SKM-1 (cell line): Measurements from ENCODE around the gene SCG3.
"Not testable (repeated sequence)": the region's sequence is repeated elsewhere in the genome, so short reads cannot be mapped to it uniquely, and the experiment has no call there.

Source experiments
- DNase-seq: peaks from one replicate; lab custom pipeline; 2025; ENCODE audit not compliant: unreplicated experiment; lab: John Stamatoyannopoulos, UW

SCG3 gene

GRCh38 chr15:51681303-51681963 lies at the start of gene SCG3:
Gene SCG3 (plus strand): TSS chr15:51681503. CDS start chr15:51681756, 253 bp downstream.
- no peak for DNase-seq

- no peak for DNase-seq
Observed at GRCh38 chr15:51634591-51635198, 46.6 kb upstream of the SCG3 start.

- peak; percentile 19 for DNase-seq
Observed at GRCh38 chr15:51641490-51642130, 39.7 kb upstream of the SCG3 start.

DNA sequence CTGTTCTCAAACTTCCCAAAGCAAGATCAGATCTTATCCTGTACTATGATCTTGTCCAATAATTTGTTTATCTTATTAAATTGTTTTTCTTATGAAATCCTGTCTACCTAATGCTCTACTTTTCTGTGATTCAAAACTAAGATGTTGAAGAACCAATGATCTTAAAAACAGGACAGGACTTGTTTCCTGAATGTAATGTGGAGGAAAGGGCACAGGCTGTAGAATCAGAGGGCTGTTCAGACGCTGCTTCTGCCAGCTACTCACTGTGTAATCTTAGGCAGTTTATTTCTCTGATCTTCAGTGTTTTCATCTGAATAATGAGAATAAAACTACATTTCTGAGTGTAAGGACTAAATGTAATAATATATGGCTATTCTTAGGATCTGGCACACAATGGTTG lies 38.6 kb upstream of the SCG3 start:
- DNase-seq: no peak

DNA sequence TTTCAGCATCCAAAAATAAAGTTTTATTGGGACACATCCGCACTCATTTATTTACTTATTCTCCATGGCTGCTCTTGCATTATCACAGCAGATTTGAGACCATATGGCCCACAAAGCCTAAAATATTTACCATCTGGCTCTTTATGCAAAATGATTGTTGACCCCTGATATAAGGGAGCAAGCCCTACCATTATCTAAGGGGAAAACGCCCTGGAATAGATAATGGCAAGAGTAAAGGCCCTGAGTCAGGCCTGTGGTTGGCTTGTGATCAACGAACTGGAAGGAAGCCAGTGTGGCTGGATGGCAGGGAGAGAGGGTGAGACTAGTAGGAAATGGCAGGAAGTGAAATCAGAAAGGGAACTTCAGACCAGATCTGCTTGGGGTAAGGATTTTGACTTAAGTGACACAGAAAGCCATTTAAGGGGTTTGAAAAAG lies 34.2 kb upstream of the SCG3 start:
- peak; percentile 86 for DNase-seq

GRCh38 chr15:51648101-51648500 lies 33.2 kb upstream of the SCG3 start:
- not testable (repeated sequence) for DNase-seq

GRCh38 chr15:51648643-51649042 lies 32.7 kb upstream of the SCG3 start:
- not testable (repeated sequence) for DNase-seq

- DNase-seq: peak; percentile 87
Observed at GRCh38 chr15:51649659-51650521, 31.4 kb upstream of the SCG3 start.

DNA sequence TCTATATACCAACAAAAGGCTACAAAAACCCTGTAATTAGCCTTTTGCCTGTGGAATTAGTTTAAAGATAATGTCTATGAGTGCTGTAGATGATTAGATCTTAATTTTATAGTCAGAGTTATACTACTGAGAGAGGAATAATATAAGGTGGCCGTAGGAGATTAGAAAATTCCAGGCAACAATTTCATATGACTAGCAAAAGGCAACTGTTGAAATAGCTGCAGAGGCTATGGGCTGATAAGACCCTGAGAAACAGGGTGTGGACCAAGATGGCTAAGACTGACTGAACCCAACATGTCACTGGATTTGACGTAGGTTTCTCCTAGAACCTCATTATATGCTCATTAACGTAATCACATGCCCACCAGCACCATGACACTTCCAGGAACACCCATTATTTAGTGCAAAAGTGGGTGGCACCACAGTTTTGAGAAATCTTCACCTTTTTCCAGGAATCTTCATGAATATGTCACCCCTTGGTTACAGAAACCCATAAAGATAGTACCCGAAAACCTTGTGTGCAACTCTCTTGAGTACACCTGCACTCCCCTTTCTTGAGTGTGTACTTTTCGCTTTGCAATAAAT lies 29.1 kb upstream of the SCG3 start:
- no peak for DNase-seq

- DNase-seq: not testable (repeated sequence)
Observed at GRCh38 chr15:51655401-51656057, 25.8 kb upstream of the SCG3 start.

GRCh38 chr15:51658664-51659063 lies 22.6 kb upstream of the SCG3 start:
- peak; percentile 87 for DNase-seq

DNA sequence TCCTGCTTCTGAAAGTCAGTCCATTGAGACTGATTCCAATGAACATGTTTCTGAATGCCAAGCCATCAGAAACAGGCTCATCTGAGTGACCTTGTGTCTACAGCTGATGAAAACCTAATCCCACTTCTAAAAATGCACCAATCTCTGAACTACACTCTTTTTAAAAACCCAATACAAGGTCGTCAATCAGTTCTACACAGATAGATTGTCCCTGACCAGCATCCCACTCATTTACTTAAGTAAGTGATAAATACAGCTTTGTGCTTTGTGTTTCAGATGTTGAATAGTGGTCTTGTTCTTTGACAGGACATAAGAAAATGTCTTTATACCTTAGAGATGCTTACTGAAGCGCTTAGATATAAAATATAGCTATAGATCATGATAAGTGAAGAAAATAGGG lies 20.2 kb upstream of the SCG3 start:
- no peak for DNase-seq

DNA sequence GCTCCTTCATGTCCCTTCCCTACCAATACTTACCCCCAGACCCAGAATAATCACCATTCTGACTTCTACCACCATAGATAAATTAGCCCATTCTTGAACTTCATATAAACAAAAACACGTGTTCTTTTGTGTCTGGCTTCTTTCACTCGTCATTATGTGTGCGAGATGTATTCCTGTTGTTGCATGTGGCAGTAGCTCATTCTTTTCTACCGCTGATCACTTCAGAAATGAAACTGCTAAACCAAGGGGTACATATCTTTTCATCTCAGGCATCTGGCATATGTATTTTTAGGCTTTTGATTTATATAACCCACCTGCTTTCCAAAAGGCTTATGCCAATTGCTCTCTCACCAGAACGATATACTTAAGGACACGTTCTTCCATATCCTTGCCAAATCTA lies 13.8 kb upstream of the SCG3 start:
- no peak for DNase-seq

DNA sequence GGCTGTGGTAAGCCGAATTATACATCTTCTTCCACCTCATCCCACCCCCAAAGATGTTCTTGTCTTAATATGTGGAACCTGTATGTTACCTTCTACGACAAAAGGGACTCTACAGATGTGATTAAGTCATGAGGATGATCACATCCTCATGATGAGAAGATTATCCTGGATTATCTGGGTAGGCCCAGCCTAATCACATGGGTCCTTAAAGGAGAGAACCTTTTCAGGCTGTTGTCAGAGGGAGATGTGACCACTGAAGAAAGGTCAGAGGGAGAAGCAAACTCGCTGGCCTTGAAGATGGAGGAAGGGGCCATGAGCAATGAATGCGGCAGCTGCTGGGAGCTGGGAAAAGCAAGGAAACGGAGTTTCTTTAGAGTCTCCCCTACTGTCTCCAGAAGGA lies 12.9 kb upstream of the SCG3 start:
- DNase-seq: no peak

DNA sequence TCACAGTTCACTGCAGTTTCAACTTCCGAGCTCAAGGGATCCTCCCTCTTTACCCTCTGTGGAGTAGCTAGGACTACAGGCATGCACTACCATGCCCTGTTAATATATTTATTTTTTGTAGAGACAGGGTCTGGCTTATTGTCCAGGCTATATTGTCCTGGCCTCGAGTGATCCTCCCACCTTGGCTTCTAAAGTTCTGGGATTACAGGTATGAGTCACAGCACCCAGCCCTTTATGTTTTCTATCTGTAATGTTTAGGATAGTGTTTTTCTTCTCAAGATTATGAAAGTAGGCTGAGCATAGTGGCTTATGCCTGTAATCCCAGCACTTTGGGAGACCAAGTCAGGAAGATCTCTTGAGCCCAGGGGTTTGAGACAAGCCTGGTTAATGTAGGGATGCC lies 11.9 kb upstream of the SCG3 start:
- DNase-seq: no peak

DNA sequence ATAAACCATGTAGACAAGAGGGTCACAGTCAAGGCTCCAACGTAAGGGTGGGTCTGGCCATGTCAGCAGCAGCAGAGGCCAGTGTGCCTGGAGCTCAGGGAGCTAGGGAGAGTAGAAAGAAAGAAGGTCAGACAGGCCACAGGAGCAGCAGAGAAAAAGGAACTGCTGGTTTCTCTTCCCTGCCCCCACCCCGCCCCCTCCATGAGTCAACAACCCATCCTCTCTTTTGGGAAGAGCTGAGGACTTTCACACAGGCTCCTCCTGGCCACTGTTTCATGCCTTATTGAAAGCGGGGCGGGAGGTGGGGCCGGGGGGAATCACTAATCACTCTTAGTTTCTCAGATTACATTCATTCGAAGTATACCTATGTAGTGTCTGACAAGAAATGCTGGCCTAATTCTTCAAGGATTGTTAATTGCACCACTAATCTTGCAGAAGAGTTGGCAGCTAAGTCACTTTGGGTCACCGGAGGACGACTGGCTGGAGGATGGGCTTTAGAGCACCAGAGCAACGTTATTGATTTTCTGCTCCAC lies 9.1 kb upstream of the SCG3 start:
- peak; percentile 88 for DNase-seq

DNA sequence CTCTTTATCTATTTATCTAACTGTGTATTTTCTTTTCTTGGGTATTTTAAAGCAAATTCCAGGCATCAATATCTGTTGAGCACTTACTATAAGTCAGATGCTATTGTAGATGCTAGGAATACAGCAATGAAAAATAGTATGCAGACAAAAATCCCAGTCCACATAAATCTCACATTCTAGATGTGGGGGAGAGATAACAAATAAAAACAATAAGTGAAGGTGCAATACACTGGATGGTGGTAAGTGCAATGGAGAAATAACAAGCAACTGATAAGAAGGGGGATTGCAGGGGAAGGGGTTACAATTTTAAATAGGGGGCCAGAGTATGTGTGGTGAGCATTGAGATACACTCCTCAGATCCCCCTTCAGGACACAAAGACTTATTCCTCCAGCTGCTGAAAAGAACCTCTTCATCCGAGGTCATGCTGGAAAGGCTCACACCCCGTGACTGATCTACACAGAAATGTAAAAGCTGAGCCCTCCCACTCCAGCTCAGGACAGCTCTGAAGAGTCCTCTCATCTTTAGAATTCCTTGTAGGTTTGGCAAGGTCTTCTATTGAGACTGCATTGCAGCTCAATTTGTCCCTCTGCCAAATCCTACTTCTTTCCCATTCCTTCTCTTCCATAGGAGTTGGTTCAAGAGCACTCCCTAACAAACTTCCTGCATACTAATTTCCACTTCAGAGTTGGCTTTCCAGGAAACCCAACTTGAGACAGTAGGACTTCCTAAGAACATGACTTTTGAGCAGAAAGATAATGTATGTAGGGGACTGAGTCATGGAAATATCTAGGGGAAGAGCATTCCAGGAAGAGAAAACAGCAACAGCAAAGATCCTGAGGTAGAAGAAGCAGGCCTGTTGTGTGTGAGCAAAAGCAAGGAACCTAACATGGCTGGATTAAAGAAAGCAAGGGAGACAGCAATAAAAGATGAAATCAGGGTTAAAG lies 8.1 kb upstream of the SCG3 start:
- DNase-seq: no peak

DNA sequence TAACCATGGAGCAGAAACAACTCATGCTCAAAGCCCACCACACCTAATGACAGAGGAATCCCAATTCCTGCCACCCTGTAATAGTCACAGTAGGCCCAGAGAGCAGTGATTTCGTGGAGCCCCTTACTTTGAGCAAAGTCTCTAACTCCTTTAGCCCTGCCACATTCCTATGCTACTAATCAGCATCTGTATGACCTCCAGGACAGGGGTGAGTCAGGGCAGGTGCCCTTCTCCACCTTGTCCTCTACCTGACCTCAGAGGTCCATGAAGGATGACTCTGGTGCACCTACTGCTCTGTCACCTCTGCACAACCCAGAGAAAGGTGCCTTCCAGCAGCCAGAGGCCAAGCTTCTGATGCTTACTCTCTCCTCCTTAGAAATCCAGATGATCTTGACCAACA lies 6.1 kb upstream of the SCG3 start:
- no peak for DNase-seq

DNA sequence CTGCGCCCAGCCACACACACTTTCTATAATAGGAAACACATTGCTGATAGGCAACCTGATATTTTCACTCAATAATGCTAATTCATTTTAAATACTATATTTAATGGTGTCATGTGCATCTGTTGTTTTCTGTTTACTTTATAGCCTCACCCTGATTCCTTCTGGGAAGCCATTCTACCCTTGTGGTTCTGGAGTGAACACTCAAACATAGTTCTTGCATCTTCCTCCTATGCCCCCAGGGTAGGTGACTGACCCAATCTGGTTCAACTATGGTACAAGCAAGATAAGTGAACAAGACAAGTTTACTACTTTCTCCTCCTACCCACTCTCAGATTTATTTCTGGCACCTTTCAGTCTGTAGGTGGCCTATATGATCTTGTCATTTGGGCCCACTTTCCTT lies 4.3 kb upstream of the SCG3 start:
- no peak for DNase-seq
